HepG2 (cell line): ENCODE results near the gene OTUB2.

Experiments used
- CREB1 ChIP-seq, 2 experiments: fragments of 450-650 bp in 1 of 2; IDR thresholded peaks; 2 replicates each; pipeline ENCODE4 v1.6.1; 2016 to 2017; ENCODE audit warnings: control low read depth in 1 of 2, mild to moderate bottlenecking in 1 of 2, missing compliant biosample characterization in 1 of 2, missing genetic modification characterization in 1 of 2
- KLF6 ChIP-seq: IDR thresholded peaks from 2 replicates; pipeline ENCODE4 v1.8.0; 2016; ENCODE audit warnings: missing biosample characterization, missing genetic modification reagents
- MXD4 ChIP-seq: IDR thresholded peaks from 2 replicates; pipeline ENCODE4 v1.6.1; 2016; ENCODE audit warnings: mild to moderate bottlenecking, missing biosample characterization, missing genetic modification reagents
- NFYC ChIP-seq: IDR thresholded peaks from 2 replicates; pipeline ENCODE4 v1.6.1; 2016; ENCODE audit warnings: missing genetic modification reagents, missing compliant biosample characterization
- NONO ChIP-seq, 2 experiments: fragments of 450-650 bp in 1 of 2; sonication (generic) in 1 of 2; formaldehyde crosslinking in 1 of 2; IDR thresholded peaks in 1 of 2; conservative IDR thresholded peaks in 1 of 2; 2 replicates each; pipeline versions ENCODE4 v1.6.1 to v1.8.0; 2017 to 2022; ENCODE audit warnings: mild to moderate bottlenecking in 1 of 2, missing genetic modification reagents in 1 of 2, moderate library complexity in 1 of 2
- STAG1 ChIP-seq: sonication (generic); formaldehyde crosslinking; IDR thresholded peaks from 2 replicates; pipeline ENCODE4 v1.4.0; 2020; ENCODE audit warnings: missing genetic modification reagents
- TF ChIP-seq, protein P1 (sequence below): sonication (generic); formaldehyde crosslinking; IDR thresholded peaks from 2 replicates; pipeline ENCODE4 v1.5.0; 2020; ENCODE audit warnings: mild to moderate bottlenecking, missing genetic modification reagents, moderate library complexity
- TF ChIP-seq, protein P2 (sequence below), 2 experiments: IDR thresholded peaks; 2 replicates each; pipeline ENCODE4 v1.6.1; 2011 to 2012; ENCODE audit warnings: low read length in 2 of 2, borderline replicate concordance in 1 of 2, low read depth in 1 of 2, mild to moderate bottlenecking in 1 of 2, moderate library complexity in 1 of 2
- TF ChIP-seq, protein P3 (sequence below): sonication (generic); formaldehyde crosslinking; IDR thresholded peaks from 2 replicates; pipeline ENCODE4 v1.8.0; 2022; ENCODE audit warnings: mild to moderate bottlenecking, missing genetic modification reagents

DNA sequence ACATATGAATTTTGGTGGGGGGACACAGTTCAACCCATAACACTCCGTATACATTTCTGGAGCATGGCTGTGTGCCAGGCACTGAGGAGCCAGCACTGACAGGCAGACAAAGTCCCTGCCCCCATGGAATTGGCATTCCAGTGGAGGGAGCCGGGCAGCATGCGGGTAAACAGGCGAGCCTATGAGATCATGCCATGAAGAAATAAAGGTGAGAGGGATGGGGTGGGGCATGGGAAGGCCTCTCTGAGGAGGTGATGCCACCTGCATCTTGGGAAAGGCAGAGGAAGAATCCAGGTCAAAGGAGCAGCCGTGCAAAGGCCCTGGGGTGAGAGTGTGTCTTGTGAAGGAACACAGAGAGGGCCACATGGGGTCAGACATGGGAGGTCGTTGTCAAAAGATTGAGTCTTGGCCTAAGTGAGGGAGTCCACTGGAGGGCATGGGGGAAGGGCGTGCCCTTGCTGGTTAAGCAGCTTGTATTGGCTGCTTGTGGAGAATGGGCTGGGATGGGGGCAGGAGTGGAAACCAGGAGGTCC, 3.6 kb downstream of the OTUB2 start:
- TF ChIP-seq, protein P1, sequence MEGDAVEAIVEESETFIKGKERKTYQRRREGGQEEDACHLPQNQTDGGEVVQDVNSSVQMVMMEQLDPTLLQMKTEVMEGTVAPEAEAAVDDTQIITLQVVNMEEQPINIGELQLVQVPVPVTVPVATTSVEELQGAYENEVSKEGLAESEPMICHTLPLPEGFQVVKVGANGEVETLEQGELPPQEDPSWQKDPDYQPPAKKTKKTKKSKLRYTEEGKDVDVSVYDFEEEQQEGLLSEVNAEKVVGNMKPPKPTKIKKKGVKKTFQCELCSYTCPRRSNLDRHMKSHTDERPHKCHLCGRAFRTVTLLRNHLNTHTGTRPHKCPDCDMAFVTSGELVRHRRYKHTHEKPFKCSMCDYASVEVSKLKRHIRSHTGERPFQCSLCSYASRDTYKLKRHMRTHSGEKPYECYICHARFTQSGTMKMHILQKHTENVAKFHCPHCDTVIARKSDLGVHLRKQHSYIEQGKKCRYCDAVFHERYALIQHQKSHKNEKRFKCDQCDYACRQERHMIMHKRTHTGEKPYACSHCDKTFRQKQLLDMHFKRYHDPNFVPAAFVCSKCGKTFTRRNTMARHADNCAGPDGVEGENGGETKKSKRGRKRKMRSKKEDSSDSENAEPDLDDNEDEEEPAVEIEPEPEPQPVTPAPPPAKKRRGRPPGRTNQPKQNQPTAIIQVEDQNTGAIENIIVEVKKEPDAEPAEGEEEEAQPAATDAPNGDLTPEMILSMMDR (CRISPR knock-in tag), result no peak
- TF ChIP-seq KLF6 (CRISPR knock-in tag), result no peak
- no peak for TF ChIP-seq MXD4
- TF ChIP-seq NFYC (CRISPR knock-in tag), result no peak
- TF ChIP-seq, protein P2, sequence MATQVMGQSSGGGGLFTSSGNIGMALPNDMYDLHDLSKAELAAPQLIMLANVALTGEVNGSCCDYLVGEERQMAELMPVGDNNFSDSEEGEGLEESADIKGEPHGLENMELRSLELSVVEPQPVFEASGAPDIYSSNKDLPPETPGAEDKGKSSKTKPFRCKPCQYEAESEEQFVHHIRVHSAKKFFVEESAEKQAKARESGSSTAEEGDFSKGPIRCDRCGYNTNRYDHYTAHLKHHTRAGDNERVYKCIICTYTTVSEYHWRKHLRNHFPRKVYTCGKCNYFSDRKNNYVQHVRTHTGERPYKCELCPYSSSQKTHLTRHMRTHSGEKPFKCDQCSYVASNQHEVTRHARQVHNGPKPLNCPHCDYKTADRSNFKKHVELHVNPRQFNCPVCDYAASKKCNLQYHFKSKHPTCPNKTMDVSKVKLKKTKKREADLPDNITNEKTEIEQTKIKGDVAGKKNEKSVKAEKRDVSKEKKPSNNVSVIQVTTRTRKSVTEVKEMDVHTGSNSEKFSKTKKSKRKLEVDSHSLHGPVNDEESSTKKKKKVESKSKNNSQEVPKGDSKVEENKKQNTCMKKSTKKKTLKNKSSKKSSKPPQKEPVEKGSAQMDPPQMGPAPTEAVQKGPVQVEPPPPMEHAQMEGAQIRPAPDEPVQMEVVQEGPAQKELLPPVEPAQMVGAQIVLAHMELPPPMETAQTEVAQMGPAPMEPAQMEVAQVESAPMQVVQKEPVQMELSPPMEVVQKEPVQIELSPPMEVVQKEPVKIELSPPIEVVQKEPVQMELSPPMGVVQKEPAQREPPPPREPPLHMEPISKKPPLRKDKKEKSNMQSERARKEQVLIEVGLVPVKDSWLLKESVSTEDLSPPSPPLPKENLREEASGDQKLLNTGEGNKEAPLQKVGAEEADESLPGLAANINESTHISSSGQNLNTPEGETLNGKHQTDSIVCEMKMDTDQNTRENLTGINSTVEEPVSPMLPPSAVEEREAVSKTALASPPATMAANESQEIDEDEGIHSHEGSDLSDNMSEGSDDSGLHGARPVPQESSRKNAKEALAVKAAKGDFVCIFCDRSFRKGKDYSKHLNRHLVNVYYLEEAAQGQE (IDR thresholded peaks at IDR 0.05; ENCODE audit: borderline replicate concordance in 1 of 2, low read depth in 1 of 2, low read length in 2 of 2), result no peak
- no peak for TF ChIP-seq NONO (IDR thresholded peaks at IDR 0.05)
- TF ChIP-seq NONO (CRISPR knock-in tag; conservative IDR thresholded peaks at IDR 0.05), result no peak
- no peak for TF ChIP-seq CREB1 (IDR thresholded peaks at IDR 0.05)
- no peak for TF ChIP-seq CREB1 (CRISPR knock-in tag; IDR thresholded peaks at IDR 0.05)
- TF ChIP-seq, protein P3, sequence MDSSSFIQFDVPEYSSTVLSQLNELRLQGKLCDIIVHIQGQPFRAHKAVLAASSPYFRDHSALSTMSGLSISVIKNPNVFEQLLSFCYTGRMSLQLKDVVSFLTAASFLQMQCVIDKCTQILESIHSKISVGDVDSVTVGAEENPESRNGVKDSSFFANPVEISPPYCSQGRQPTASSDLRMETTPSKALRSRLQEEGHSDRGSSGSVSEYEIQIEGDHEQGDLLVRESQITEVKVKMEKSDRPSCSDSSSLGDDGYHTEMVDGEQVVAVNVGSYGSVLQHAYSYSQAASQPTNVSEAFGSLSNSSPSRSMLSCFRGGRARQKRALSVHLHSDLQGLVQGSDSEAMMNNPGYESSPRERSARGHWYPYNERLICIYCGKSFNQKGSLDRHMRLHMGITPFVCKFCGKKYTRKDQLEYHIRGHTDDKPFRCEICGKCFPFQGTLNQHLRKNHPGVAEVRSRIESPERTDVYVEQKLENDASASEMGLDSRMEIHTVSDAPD, result no peak
- no peak for TF ChIP-seq STAG1 (CRISPR knock-in tag)
